ENCODE results near the gene CCDC158. TPM values are rescaled to one million over a fixed set of nuclear protein-coding genes. Genes with fewer than 3 reads are reported as not detected.

Gene CCDC158
- total and polyA plus RNA-seq, 2 of the 8 experiments (the other 6 are each of a cell fraction or from before 2014, with no cell fraction given): not detected

GRCh38 chr4:76278583-76278982 lies 142.4 kb downstream of the CCDC158 start:
- no peak overlapping the region for H3K9ac ChIP-seq (replicated peaks in 1 of 4; ENCODE audit: extremely low read depth in 1 of 4, low read depth in 3 of 4, low read length in 3 of 4)
- TF ChIP-seq CBX5 (IDR thresholded peaks at IDR 0.05; ENCODE audit: low read depth, low read length): no peak
- no peak for TF ChIP-seq KDM4A (IDR thresholded peaks at IDR 0.05; ENCODE audit: low read depth, low read length, severe bottlenecking)
- no peak for TF ChIP-seq E2F6 (IDR thresholded peaks at IDR 0.05)
- no peak for TF ChIP-seq RAD21 (IDR thresholded peaks at IDR 0.05 in 1 of 2, conservative IDR thresholded peaks at IDR 0.05 in 1 of 2; ENCODE audit: low read depth in 2 of 2, low read length in 2 of 2)
- TF ChIP-seq POLR2AphosphoS5 (IDR thresholded peaks at IDR 0.05; ENCODE audit: low read depth, low read length): no peak
- no peak for TF ChIP-seq KDM5A (IDR thresholded peaks at IDR 0.05; ENCODE audit: low read length)
- TF ChIP-seq SP4 (IDR thresholded peaks at IDR 0.05; ENCODE audit: low read length): no peak
- TF ChIP-seq GABPA (IDR thresholded peaks at IDR 0.05; ENCODE audit: borderline replicate concordance, insufficient read depth, low read length): no peak
- no peak for TF ChIP-seq GTF2F1 (IDR thresholded peaks at IDR 0.05; ENCODE audit: borderline replicate concordance, low read depth, low read length)
- TF ChIP-seq NANOG (IDR thresholded peaks at IDR 0.05; ENCODE audit: insufficient read depth, low read depth, low read length, poor library complexity, severe bottlenecking): no peak

More at GRCh38 chr4:76278583-76278982, 142.4 kb downstream of the CCDC158 start:
- Histone ChIP-seq H2BK5ac (ENCODE audit: low read depth, low read length) (no peak overlapping the region), H2BK15ac (ENCODE audit: low read length) (no peak overlapping the region), H3K4me1 (replicated peaks in 1 of 4; ENCODE audit: control insufficient read depth in 3 of 4, insufficient read depth in 4 of 4, low read length in 3 of 4) (no peaks in the 10 kb centered on the region; a peak in 1 of 7 replicates), H3K36me3 (ENCODE audit: control insufficient read depth in 2 of 4, insufficient read depth in 4 of 4, low read length in 3 of 4) (no peaks in the 10 kb centered on the region), H3K4ac (replicated peaks; ENCODE audit: insufficient read length, low read depth, low read length) (no peak overlapping the region), H3K23ac (ENCODE audit: insufficient read length) (no peak overlapping the region), H3K56ac (replicated peaks; ENCODE audit: insufficient read length, low read depth, low read length) (no peak overlapping the region), H4K5ac (ENCODE audit: insufficient read length, low read depth, low read length) (no peak overlapping the region), H3K27me3 (replicated peaks in 1 of 4; ENCODE audit: control insufficient read depth in 3 of 4, extremely low read depth in 1 of 4, insufficient read depth in 3 of 4, low read length in 3 of 4) (peaks cover 0 to 1% (median 0%) of the 10 kb centered on the region in 4 experiments; a peak in 1 of 7 replicates), H3K79me1 (ENCODE audit: low read depth, low read length) (no peaks in the 10 kb centered on the region), H2BK12ac (ENCODE audit: low read depth, low read length) (no peak overlapping the region), H3K4me3 (ENCODE audit: extremely low read depth in 1 of 4, insufficient read depth in 2 of 4, low read depth in 3 of 4, low read length in 4 of 4) (no peak overlapping the region), H2AK5ac (ENCODE audit: low read depth, low read length) (no peak overlapping the region), H2AFZ (ENCODE audit: low read length) (no peak overlapping the region), H2BK20ac (ENCODE audit: low read length) (no peak overlapping the region), H3K79me2 (ENCODE audit: control insufficient read depth in 1 of 2, insufficient read depth in 2 of 2, low read length in 2 of 2) (no peaks in the 10 kb centered on the region), H4K8ac (ENCODE audit: extremely low read depth, insufficient read depth, low read length) (no peak overlapping the region), H3K27ac (ENCODE audit: low read depth, low read length) (no peak overlapping the region), H3K4me2 (ENCODE audit: insufficient read depth in 1 of 2, low read depth in 2 of 2, low read length in 2 of 2) (no peak overlapping the region), H3K23me2 (ENCODE audit: low read depth, low read length) (no peaks in the 10 kb centered on the region; the same call in 1 of the 2 replicates), H3K18ac (ENCODE audit: extremely low read depth, low read length) (no peak overlapping the region), H4K91ac (replicated peaks; ENCODE audit: insufficient read length, low read length) (no peak overlapping the region), H2BK120ac (replicated peaks; ENCODE audit: low read depth, low read length) (no peak overlapping the region), H3K9me3 (ENCODE audit: insufficient read depth in 2 of 2, low read depth in 1 of 2, low read length in 1 of 2) (no peaks in the 10 kb centered on the region), H3K14ac (ENCODE audit: insufficient read length) (no peak overlapping the region), H4K20me1 (replicated peaks in 1 of 2; ENCODE audit: control insufficient read depth in 1 of 2, insufficient read depth in 2 of 2, low read length in 2 of 2) (no peaks in the 10 kb centered on the region)
- ChIA-PET CTCF (ENCODE audit: partially characterized antibody) (interaction anchor here (0.6 to 2.6 kb wide), 11 partner anchors 9 to 225 kb away, joined by 3 to 14 read pairs (median 4); partner anchors contain the start of gene STBD1), POLR2A (ENCODE audit: partially characterized antibody) (no interaction called here)
- DNase-seq (ENCODE audit: low read depth in 1 of 2, low spot score in 2 of 2): no peak
- WGBS, 2 experiments (ENCODE audit: extremely low coverage in 1 of 2, insufficient coverage in 1 of 2, insufficient read length in 1 of 2, insufficient replicate concordance in 2 of 2, low coverage in 1 of 2, low lambda C conversion rate in 2 of 2, missing lambda C conversion rate in 1 of 2): 68% methylated on average over 1 of the region's 1 CpG; no CpG with 5 or more reads in 1 of the 2 experiments
- FAIRE-seq: no peak

Measured in H1 (cell line).